Inflammatory macrophage treated with lipopolysaccharide for 1 hour (primary cell): ENCODE measurements around the gene GKN1.

Source experiments
- DNase-seq, 2 donors: peaks; one replicate each; pipeline ENCODE4 v3.0.0-alpha.2; 2020 to 2022

The GKN1 gene

DNA sequence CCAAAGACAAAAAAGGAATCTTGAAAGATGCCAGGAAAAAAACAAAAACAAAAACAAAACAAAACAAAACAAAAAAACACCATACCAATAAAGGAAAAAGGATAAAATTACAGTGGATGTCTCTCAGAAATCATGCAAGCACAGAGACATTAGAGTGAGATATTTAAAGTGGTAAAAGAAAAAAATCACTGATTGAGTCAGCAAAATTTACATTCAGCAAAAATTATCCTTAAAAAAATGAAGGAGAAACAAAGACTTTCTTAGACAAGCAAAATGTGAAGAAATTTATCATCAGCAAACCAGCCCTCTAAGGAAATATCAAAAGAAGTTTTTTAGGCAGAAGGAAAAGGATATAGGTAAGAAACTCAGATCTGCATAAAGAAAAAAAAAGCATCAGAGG, 10.2 kb upstream of the GKN1 start:
- no peak for DNase-seq

DNA sequence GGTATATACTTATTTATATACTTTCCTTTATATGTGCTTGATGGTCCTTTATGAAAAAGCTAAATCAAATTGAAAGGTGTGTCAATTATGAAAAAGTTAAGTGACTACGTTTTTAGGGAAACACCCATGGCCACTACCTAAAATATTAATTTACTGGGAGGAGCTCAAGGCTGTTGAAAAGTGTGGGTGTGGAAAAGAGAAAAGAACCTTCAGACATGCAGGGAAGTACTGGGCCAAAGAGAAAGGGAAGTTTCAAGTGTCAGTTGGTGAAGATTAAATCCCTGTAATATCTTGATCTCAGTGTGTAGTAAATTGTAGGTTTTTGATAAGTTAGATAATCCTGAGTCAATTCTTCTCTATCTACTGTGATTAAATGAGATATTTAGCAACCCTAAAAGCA, 6.2 kb upstream of the GKN1 start:
- peak; percentile 38 to 64 for DNase-seq

DNA sequence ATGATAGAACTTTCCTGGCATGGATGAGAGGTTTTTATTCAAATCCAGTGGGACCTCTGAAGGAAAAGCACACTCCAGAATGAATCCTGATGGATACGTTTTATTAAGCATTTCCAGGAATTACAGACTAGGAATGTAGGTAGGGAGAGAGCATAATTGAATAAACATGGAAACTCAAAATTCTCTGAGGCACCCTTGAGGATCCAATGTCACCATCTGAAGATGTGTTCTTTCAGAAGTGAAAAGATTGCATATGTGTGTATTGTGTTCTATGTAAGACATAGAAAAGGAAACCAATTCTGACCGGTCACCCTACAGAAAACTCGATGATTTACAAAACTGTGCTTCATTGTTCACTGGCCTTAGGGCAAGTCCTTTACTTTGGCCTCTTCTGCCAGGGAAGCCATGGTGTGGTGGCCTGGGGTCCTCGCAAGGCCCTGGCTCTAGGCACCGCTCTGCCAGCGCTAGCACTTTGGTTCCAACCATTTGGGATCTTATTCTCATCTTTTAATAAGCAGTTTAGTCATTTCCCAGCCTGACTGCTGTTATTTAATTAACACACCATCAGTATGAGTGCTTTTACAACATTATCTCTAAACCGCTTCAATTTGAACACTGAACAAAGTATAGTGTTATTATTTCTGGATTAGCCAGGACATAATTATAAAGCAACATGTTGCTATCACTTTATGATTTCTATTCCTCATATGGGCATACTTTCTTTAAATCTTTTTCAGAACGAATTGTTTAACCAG, 4.5 kb upstream of the GKN1 start:
- DNase-seq: no peak

DNA sequence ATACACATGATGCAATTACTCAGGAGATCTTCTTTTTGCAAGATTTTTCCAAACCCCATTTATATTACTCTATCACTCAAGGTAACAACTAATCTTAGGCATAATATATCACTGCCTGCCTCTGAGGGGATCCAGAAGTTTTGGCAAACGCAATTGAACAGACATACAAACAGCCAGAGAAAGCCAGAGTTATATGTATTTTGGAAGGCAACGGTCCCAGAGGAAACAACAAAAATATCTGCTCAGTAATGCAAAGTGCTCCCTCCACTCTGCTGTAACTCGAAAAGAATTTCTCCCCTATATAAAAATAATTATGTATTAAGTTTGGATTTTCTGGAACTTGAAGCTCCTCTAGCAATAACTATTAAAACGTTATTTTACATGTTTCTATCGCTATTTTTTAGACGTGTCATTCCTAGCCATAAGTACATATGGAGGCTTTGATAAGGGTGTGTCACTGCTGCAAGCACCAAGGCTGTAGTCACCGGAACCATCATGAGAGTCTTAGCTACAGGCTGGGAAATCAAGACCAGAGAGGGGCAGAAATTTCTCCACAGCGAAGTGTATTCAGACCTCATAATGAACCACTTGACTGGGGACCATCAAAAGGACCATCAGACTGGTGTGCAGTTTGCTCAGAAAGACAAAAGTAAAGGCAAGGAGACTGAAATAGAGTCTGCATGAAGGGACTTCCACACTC, 3.7 kb upstream of the GKN1 start:
- DNase-seq: no peak

DNA sequence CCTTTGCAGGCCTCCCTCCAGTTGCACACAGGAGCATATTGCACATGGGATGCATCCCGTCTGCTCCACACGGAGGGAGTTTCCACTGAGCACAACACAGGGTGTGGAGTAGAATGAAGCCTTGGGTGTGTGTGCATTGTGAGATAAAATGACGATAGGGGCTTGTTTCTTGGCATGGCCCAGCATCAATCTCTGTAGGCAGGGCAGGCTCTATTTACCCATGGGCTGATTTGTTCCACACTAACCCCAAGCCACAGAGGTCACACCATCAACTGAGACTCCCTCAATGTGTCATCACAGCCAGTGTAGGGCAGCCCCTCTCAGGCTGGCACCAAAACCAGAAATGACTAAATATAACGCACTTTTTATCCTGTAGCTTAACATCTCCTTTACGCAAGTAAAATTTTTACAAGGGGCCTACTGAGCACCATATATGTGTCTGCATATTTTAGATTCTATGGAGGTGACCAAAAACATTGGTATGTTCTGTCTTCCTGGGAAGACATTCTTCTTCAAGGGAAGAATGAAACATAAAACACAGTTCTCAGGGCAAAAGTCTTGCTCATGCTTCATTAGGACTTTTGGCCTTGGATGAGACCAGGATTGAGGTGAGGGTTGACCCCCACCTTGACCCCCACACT, 2.7 kb upstream of the GKN1 start:
- no peak for DNase-seq

DNA sequence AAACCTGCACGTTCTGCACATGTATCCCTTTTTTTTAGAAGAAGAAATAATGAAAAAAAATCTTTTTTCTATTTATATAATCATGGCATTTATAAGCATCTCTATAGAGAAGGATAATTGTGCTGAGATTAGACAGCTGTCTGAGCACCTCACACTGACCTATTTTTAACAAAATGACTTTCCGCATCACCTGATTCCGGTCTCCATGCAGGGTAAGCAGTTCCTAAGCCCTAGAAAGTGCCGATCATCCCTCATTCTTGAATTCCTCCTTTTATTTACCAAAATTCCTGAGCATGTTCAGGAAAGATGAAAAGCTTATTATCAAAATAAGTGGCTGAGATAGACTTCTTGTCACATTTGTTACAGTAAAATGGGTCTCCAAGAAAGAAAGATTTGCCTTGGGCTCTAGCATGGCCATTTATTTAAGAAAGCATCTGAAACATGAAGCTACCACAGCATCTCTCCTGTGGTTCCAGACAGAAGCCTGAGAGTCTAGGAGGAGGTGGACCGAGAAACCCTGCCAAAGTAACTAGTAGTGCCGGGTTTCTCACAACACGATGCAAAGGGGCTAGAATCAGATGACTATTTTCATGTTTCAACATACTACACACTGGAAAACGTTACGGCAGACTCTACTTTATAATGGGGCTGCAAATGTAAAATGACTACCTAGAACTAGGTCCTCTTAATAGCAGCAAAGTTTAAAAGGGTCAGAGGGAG, 670 bp downstream of the GKN1 start:
- no peak for DNase-seq

DNA sequence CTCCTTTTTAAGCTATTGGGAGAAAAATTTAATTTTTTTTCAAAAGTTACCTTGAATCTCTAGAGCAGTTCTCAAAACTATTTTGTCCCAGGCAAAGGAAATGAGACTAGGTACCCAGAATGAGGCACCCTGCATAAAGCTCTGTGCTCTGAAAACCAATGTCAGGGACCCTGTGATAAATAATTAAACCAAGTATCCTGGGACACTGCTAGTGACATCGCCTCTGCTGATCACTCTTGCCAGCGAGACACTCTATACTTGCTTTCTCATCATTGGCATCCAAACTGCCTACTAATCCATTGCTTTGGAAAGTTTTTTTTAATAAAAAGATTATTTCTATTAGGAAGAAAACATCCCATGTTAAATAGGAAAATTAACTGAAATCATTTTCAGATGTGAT, 1.4 kb downstream of the GKN1 start:
- no peak for DNase-seq

DNA sequence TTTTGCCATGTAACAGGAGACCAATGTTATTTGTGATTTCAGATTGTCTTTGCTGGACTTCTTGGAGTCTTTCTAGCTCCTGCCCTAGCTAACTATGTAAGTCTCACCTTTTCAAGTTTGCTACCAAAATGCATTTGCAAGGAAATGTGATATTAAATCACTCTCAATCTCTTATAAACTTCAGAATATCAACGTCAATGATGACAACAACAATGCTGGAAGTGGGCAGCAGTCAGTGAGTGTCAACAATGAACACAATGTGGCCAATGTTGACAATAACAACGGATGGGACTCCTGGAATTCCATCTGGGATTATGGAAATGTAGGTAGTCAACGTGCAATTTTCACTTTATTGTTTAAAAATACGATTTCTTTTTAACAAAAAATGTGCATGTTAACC, 3.0 kb downstream of the GKN1 start:
- no peak for DNase-seq

DNA sequence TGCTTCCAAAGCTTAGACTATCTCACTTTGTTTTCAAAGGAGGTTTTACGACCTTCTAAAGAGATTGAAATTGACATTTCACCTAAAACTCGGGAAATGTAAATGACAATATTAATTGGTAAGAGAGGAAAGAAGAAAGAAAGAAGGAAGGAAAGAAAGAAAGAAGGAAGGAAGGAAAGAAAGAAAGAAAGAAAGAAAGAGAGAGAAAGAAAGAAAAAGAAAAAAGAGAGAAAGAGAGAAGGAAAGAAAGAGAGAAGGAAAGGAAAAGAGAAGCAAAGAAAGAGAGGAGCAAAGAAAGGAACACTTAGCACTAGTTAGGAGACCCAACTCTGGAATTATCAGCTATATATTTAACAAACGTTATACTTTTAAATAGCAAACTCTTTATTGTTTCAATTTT, 3.7 kb downstream of the GKN1 start:
- DNase-seq: no peak

DNA sequence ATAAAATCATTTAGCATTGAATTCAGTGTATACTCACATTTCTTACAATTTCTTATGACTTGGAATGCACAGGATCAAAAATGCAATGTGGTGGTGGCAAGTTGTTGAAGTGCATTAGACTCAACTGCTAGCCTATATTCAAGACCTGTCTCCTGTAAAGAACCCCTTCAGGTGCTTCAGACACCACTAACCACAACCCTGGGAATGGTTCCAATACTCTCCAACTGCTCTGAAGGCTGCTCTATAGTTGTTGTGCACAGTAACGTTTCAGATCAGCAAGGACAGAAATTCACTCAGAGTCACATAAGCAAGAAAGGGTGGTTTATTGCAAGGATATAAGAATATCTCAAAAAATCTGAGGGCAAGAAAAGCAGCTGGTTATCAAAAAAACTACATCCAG, 6.5 kb downstream of the GKN1 start:
- DNase-seq: no peak

DNA sequence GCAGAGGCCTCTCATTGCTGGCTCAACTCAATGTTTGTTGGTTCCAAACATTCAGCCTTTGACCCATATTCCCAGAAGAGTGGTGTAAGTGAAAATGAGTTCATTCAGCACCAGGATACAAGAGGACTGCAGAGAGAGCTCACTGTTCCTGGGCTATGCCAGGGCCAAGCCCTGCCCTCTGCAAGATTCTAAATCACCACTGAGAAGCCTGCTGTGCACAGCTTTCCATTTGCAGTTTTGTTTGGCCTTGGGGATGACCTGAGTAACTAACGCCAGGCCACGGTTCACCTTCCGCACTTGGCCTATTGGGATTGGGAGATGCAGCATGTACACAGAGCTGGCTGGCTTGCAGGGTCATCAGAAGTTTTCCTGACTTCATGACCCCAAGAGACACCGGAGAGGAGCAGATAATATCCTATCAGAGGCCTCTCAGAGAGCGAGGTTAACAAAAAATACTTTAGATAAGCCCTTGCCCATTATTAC, 12.6 kb downstream of the GKN1 start:
- DNase-seq: no peak

DNA sequence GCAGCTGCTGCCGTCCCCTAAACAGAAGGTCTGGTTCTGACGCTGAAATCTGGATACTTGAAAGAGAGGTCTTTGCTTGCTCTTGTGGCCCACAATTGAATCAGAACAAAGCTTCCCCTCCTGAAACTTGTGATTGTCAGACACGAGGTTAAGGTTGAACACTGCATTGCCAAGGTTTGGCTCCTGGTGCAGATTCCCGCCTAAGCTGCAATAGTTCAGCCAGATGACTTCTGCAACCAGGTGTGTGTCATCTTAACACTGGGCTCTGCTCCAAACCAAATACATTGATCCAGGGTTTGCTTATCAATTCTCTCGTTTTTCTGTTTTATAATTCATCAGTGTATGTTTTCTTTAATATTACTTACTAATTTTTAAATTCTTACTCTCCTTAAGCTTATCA, 14.6 kb downstream of the GKN1 start:
- DNase-seq: no peak

DNA sequence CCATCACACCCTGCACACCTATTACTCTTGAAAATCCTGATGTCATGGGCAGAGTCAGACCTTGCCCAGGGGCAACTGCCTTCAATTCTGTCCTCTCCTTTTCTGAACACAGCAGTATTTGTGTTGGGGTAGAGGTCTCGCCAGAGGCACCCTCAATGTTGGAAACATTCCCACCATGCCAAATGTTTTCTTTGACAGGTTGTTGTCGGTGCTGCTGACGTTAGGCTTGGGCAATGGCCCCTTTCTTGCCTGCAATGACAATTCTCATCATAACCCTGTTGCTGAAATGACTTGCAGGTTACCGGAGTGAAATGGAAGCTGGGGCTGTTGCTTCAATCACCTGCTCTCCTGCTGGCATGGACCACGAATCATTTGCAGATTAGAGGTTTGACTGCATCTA, 17.9 kb downstream of the GKN1 start:
- no peak for DNase-seq

DNA sequence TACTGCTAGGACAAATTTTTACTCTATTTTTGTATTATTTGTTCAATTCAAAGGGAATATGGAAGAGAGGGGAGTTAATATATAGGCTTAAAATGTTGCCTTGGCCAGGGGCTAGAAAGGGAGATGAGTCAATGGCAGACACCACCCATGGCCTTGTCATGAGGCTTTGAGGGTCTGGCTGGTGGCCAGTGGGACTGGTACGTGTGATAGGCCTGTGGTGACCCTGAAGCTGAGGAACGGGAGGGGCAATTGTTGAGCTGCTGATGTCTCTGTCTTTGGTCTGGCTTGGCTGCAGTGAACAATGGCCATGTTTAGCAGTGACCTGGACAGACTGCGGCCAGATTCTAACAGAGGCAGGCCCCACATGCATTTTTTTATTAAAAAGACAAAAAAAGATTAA, 18.5 kb downstream of the GKN1 start:
- no peak for DNase-seq

DNA sequence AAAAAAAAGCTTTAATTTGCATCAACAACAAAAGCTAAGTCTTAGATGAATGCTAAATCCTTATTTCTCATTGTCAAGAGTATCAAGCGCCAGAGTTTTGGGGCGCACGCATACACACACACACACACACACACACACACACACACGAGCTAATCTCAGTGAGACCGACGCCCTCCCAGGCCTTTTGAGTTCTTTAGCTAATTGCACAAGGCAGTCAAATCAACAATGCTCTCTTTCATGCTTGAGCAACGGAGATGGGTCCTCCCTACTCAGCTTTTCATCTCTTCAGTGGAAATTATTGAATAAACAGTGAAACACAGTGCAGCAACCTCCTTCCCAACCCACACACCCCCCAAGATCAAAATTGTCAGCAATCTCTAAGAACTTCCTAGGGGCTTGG, 19.2 kb downstream of the GKN1 start:
- no peak for DNase-seq

DNA sequence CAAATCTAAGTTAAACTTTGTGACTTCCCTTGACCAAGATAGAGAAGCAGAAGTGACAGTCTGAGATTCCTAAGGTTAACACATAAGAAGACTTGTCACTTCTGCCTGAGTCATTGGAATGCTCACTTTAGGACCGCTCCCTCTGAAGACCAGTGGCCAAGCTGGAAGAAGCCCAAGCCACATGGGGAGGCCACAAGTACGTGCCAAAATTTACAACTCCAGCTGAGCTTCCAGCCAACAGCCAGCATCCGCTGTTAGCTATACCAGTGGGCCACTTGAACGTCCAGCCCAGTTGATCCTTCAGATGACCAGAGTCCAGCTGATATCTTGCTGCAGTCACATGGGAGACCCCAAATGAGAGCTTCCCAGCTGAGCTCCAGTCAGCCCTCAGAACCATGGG, 20.4 kb downstream of the GKN1 start:
- DNase-seq: peak; percentile 10 to 14

DNA sequence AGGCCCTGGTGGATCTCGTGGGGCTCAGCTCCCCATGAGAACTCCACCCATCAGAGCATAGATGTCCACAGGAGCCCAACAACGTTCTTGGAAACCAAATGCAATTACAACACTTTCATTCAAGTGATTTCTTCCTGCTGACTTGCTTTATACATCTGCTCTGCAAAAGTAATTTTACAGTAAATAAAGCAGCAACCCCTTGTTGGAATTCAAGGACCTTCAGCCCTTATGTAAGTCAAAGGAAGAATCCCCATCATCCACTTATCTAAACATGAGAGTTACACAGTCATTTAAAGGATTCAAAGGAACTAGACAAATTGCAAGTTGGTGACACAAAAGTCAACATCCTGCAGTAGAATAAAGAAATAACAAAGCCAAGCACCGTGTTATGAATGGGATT, 21.5 kb downstream of the GKN1 start:
- DNase-seq: no peak

DNA sequence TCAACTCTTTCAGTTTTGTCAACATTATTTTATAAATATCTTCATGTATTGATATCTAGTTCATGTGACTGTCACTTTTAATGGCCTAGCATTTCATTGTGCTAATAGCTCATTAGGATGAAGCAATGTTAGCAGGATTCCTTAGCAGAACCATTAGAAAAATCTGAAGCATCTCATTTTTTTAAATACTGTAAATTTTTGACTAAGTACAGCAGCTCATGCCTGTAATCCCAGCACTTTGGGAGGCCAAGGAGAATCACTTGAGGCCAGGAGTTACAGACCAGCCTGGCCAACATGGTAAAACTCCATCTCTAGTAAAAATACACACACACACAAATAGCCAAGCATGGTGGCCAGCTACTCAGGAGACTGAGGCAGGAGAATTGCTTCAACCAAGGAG, 23.0 kb downstream of the GKN1 start:
- no peak for DNase-seq

DNA sequence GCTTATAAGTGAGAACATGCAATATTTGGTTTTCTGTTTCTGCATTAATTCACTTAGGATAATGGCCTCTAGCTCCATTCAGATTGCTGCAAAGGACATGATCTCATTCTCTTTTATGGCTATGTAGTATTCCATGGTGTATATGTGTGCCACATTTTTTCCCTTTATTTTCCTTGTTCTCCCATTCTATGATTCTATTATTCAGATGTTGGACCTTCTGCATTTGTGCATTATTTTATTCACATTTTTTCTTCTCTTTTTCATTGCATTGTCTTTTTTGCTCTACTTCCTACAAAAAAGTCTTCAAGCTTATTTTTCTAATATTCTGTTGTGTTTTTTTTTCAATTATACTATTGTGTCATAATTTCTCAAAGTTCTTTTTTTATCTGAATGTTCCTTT, 27.4 kb downstream of the GKN1 start:
- no peak for DNase-seq

DNA sequence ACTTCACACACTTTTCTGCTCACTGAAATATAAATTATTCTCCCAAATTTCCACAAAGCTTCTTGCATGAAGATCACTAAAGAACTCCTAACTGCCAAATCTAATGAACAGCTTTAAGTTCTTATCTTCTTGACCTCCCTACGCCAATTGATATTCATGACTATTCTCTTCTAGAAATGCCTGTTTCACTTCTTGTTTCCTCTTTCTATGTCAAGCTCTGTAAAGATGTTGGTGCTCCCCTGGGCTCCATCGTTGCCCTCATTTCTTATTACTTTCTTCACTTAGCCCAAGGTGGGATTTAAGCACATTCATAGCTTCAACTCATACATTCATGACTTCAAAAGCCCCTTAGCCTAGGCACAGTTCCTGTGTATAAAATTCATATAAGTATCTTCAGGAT, 29.3 kb downstream of the GKN1 start:
- no peak for DNase-seq

DNA sequence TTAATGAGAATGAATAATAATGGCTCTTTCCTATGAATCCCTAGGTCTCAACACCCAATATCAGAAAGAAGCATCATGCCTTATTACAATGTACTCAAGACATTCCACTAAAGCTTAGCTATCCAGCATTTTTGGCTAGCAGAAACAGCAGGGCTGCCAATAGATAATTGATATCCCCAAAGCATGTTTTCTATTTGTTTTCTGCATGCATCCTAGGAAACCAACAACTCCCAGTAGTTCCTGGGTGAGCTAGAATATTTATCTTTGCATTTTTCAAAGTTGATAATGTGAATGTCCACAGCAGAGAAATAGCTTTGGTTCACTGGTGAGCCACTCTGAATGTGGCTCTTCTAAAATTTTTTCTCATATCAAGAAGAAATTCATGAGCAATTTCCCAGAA, 32.7 kb downstream of the GKN1 start:
- no peak for DNase-seq

DNA sequence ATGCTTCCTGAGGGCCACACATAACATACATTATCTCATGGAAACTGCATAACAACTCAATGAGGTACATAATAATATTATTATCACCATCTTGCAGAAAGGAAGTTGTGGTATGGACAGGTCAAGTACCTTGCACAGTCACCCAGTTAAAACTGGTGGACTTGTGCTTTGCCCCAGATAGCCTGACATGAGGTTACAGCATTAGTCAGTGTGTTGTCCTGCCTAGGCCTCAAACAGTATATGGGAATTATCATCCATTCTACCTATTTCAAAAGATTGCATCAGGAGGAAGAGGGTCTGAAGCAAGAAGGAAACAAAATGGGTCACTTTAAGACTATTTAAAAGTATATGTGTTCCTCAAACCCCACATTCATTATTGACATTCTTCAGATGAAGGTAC, 33.2 kb downstream of the GKN1 start:
- DNase-seq: no peak

DNA sequence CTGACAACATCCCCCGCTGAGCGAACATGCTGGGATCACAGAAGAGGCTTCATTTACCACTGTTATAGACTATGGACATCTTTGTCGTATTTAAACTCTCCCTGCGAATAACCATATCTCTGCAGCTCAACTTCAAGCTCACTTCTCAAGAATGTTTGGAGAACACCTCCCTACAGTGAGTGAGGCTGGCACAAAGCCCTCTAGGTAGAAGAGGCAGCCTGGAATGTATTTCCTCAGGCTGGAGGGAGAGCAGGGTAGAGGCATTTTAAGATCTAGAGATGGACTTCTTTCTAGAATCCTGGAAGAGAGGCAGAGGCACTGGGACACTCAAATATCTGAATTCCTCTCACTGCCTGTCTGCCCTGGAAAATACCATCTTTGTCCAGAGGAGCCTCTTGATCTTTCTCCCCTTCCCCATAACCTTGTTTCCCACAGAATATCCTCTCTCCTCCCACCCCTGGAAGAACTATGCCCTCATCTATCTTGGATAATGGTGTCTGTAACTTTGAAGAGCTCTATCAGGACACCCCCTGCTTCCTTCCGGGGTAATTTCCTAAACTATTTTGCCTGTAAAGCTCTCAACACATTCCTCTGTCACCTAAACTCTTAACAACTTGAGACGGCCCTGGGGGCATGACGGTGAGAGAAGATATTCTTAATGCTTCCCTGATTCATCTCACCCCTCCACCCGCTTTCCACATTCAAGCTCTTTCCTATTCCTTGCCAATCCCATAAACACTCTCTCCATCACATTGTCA, 36.2 kb downstream of the GKN1 start:
- no peak for DNase-seq
